ENCODE measurements around the gene HSPBP1.

Gene HSPBP1

GRCh38 chr19:55251341-55252081 lies 28.4 kb downstream of the HSPBP1 start:
- H4K20me1 ChIP-seq: peaks cover 87 to 100% (median 100%) of the 10 kb centered on the region in 11 experiments
- H3K4me3 ChIP-seq: peak overlapping the region in 9 of 10 experiments; percentile 8 to 96 (median 36); a peak in 13 of 20 replicates
- no peaks in the 10 kb centered on the region for H3K27me3 ChIP-seq
- peaks cover 13 to 63% (median 47%) of the 10 kb centered on the region in 11 experiments for H3K36me3 ChIP-seq
- peak overlapping the region in 10 of 11 experiments; percentile 17 to 98 (median 96); a peak in 20 of 22 replicates for H3K27ac ChIP-seq
- peak overlapping the region; percentile 96 to 100 (median 99) for H3K4me2 ChIP-seq
- H3K4me1 ChIP-seq: peaks cover 92 to 100% (median 96%) of the 10 kb centered on the region in 10 experiments
- TF ChIP-seq Cebpa-rat (IDR thresholded peaks at IDR 0.05): no peak
- H3K9ac ChIP-seq: peak overlapping the region; percentile 92 to 99 (median 97); a peak in 21 of 22 replicates
- H3K9me3 ChIP-seq (replicated peaks in 1 of 11): no peaks in the 10 kb centered on the region

- Histone ChIP-seq H3K9me3 (replicated peaks in 1 of 11) (no peaks in the 10 kb centered on the region), H3K4me2 (peak overlapping the region; percentile 96 to 100 (median 99)), H3K4me3 (no peak overlapping the region; a peak in 1 of 20 replicates), H3K9ac (peak overlapping the region; percentile 92 to 99 (median 97); a peak in 19 of 22 replicates), H3K27me3 (no peaks in the 10 kb centered on the region), H4K20me1 (peaks cover 90 to 100% (median 100%) of the 10 kb centered on the region in 11 experiments), H3K36me3 (peaks cover 24 to 73% (median 57%) of the 10 kb centered on the region in 11 experiments), H3K27ac (peak overlapping the region in 10 of 11 experiments; percentile 17 to 98 (median 96); a peak in 18 of 22 replicates), H3K4me1 (peaks cover 81 to 90% (median 85%) of the 10 kb centered on the region in 10 experiments)
- TF ChIP-seq Cebpa-rat (IDR thresholded peaks at IDR 0.05): no peak
Observed at GRCh38 chr19:55250262-55251036, 29.5 kb downstream of the HSPBP1 start.

- Histone ChIP-seq H3K27ac (peak overlapping the region in 2 of 11 experiments; percentile 96 to 97; a peak in 2 of 22 replicates), H3K27me3 (no peaks in the 10 kb centered on the region), H3K9ac (peak overlapping the region in 7 of 11 experiments; percentile 17 to 99 (median 97); a peak in 8 of 22 replicates), H3K4me1 (peaks cover 75 to 84% (median 79%) of the 10 kb centered on the region in 10 experiments), H3K9me3 (replicated peaks in 1 of 11) (no peaks in the 10 kb centered on the region), H3K4me2 (peak overlapping the region; percentile 27 to 100 (median 99); a peak in 19 of 22 replicates), H3K36me3 (peaks cover 30 to 80% (median 63%) of the 10 kb centered on the region in 11 experiments), H4K20me1 (peaks cover 91 to 100% (median 100%) of the 10 kb centered on the region in 11 experiments), H3K4me3 (no peak overlapping the region)
- TF ChIP-seq Cebpa-rat (IDR thresholded peaks at IDR 0.05): no peak
Observed at GRCh38 chr19:55249841-55250240, 30.1 kb downstream of the HSPBP1 start.

- peaks cover 68 to 73% (median 70%) of the 10 kb centered on the region in 10 experiments for H3K4me1 ChIP-seq
Observed at GRCh38 chr19:55248704-55249103, 31.2 kb downstream of the HSPBP1 start.

GRCh38 chr19:55248166-55248675 lies 31.7 kb downstream of the HSPBP1 start:
- H3K9ac ChIP-seq: peak overlapping the region in 10 of 11 experiments; percentile 18 to 63 (median 48); a peak in 18 of 22 replicates
- peaks cover 63 to 68% (median 65%) of the 10 kb centered on the region in 10 experiments for H3K4me1 ChIP-seq
- no peak overlapping the region for H3K4me3 ChIP-seq
- TF ChIP-seq Cebpa-rat (IDR thresholded peaks at IDR 0.05): no peak
- H4K20me1 ChIP-seq: peaks cover 100% of the 10 kb centered on the region in 11 experiments
- peaks cover 46 to 93% (median 80%) of the 10 kb centered on the region in 11 experiments for H3K36me3 ChIP-seq
- H3K27me3 ChIP-seq: no peaks in the 10 kb centered on the region
- H3K9me3 ChIP-seq (replicated peaks in 1 of 11): no peaks in the 10 kb centered on the region
- H3K4me2 ChIP-seq: peak overlapping the region; percentile 57 to 100 (median 99)
- peak overlapping the region; percentile 1 to 77 (median 33); a peak in 12 of 22 replicates for H3K27ac ChIP-seq

More at GRCh38 chr19:55248704-55249103, 31.2 kb downstream of the HSPBP1 start:
- Histone ChIP-seq H4K20me1 (peaks cover 100% of the 10 kb centered on the region in 11 experiments), H3K4me2 (peak overlapping the region; percentile 57 to 100 (median 99); a peak in 21 of 22 replicates), H3K27me3 (no peaks in the 10 kb centered on the region), H3K4me3 (no peak overlapping the region), H3K27ac (peak overlapping the region in 10 of 11 experiments; percentile 1 to 77 (median 30); a peak in 13 of 22 replicates), H3K9me3 (replicated peaks in 1 of 11) (no peaks in the 10 kb centered on the region), H3K9ac (peak overlapping the region in 9 of 11 experiments; percentile 24 to 63 (median 46); a peak in 16 of 22 replicates), H3K36me3 (peaks cover 41 to 91% (median 75%) of the 10 kb centered on the region in 11 experiments)
- TF ChIP-seq Cebpa-rat (IDR thresholded peaks at IDR 0.05): no peak

- peak overlapping the region in 9 of 11 experiments; percentile 7 to 77 (median 34); a peak in 11 of 22 replicates for H3K27ac ChIP-seq
- peak overlapping the region; percentile 57 to 100 (median 99) for H3K4me2 ChIP-seq
- H3K36me3 ChIP-seq: peaks cover 52 to 93% (median 81%) of the 10 kb centered on the region in 11 experiments
- H3K4me1 ChIP-seq: peaks cover 58 to 63% (median 60%) of the 10 kb centered on the region in 10 experiments
- no peak for TF ChIP-seq Cebpa-rat (IDR thresholded peaks at IDR 0.05)
- H3K4me3 ChIP-seq: no peak overlapping the region
- H3K9ac ChIP-seq: peak overlapping the region in 10 of 11 experiments; percentile 5 to 54 (median 42); a peak in 14 of 22 replicates
- H3K9me3 ChIP-seq (replicated peaks in 1 of 11): no peaks in the 10 kb centered on the region
- H4K20me1 ChIP-seq: peaks cover 96 to 100% (median 100%) of the 10 kb centered on the region in 11 experiments
- no peaks in the 10 kb centered on the region for H3K27me3 ChIP-seq
Observed at GRCh38 chr19:55247621-55248099, 32.2 kb downstream of the HSPBP1 start.

- H3K27ac ChIP-seq: peak overlapping the region in 7 of 11 experiments; percentile 30 to 77 (median 43); a peak in 9 of 22 replicates
- no peaks in the 10 kb centered on the region for H3K27me3 ChIP-seq
- H3K4me2 ChIP-seq: peak overlapping the region; percentile 57 to 100 (median 99); a peak in 19 of 22 replicates
- peak overlapping the region in 5 of 11 experiments; percentile 19 to 54 (median 29); a peak in 7 of 22 replicates for H3K9ac ChIP-seq
- no peak for TF ChIP-seq Cebpa-rat (IDR thresholded peaks at IDR 0.05)
- peaks cover 49 to 54% (median 51%) of the 10 kb centered on the region in 10 experiments for H3K4me1 ChIP-seq
- H3K4me3 ChIP-seq: no peak overlapping the region
- no peaks in the 10 kb centered on the region for H3K9me3 ChIP-seq (replicated peaks in 1 of 11)
- peaks cover 96 to 100% (median 100%) of the 10 kb centered on the region in 11 experiments for H4K20me1 ChIP-seq
- peaks cover 61 to 97% (median 88%) of the 10 kb centered on the region in 11 experiments for H3K36me3 ChIP-seq
Observed at GRCh38 chr19:55246462-55247451, 33.2 kb downstream of the HSPBP1 start.

Measured in BLaER1 treated with 17β-estradiol and CSF1 and Interleukin-3, amounts not matched to agents 10 nM and 100 nM (cell line).